NCI-H1105 treated with DMSO at 0.1 percent for 48 hours (cell line): ENCODE results near the gene TMEM198.

Experiments used
- DNase-seq: peaks from one replicate; lab custom pipeline; 2025; lab: John Stamatoyannopoulos, UW

The TMEM198 gene

GRCh38 chr2:219526320-219527075, 17.3 kb upstream of the TMEM198 start:
- no peak for DNase-seq

DNA sequence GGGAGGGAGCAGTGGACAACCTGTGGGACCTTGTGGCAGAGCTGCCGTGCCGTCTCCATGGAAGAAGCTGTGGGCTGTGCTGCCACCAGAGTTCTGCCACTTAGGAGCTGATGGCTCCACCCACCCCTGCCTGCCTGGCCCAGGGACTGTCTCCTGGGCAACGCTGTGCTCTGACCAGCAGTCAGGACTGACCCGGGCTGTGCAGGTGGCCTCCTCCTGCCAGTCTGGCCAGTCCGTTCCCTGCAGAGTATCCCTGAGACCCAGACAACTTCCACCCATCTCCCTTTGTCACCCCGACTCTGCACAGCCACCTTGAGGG, 16.8 kb upstream of the TMEM198 start:
- DNase-seq: no peak

DNA sequence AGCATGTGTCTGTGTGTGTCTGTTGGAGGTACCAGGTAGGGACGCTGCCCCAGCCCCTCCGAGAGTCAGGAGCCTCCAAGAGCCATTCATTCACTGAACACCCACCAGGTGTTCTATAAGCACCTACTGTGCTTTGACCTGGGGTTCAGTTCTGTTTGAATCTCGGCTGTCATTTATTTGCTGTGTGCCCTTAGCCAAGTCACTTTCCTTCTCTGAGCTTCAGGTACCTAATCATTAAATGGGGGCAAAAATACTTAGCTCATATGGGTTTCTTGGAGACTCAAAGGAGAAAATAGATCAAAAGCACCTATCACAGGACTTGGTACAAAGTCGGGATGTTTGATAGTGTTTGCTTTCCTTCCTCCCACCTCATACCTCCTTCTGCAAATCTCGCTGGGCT, 16.4 kb upstream of the TMEM198 start:
- no peak for DNase-seq

GRCh38 chr2:219530048-219530963, 13.5 kb upstream of the TMEM198 start:
- peak; percentile 73 for DNase-seq

DNA sequence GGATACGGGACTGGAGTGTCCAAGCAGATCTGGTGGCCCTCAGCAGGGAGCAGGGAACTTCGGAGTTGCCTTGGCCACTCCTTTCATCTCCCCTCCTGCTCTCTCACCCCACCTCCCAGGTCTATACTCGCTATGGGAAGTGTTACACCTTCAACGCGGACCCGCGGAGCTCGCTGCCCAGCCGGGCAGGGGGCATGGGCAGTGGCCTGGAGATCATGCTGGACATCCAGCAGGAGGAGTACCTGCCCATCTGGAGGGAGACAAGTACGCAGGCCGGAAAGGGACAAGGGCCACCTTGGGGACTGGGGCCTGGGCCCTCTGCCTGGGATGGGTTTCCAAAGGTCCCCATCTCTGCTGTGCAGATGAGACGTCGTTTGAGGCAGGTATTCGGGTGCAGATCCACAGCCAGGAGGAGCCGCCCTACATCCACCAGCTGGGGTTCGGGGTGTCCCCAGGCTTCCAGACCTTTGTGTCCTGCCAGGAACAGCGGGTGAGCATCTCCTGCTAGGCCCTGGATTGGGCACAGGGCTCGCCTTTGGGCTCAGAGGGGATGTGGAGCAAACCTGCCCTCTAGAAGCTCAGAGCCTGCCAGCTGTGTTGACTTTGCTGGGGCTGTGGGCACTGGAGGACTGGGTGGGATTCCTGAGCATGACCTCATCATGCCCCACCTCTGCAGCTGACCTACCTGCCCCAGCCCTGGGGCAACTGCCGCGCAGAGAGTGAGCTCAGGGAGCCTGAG, 12.0 kb upstream of the TMEM198 start:
- no peak for DNase-seq

DNA sequence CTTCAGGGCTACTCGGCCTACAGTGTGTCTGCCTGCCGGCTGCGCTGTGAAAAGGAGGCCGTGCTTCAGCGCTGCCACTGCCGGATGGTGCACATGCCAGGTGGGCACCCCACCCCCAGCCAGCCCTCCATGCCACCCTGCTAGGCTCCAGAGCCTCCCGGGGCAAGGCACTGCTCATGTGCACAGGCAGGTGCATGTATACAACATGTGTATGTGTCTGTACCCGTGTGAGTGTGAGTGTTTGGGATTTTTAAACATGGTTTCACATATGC, 11.5 kb upstream of the TMEM198 start:
- DNase-seq: no peak

GRCh38 chr2:219533930-219534661, 9.7 kb upstream of the TMEM198 start:
- no peak for DNase-seq

- DNase-seq: no peak
These were observed 7.4 kb upstream of the TMEM198 start for GRCh38 chr2:219536425-219536824.

GRCh38 chr2:219536967-219537366, 6.9 kb upstream of the TMEM198 start:
- no peak for DNase-seq

DNA sequence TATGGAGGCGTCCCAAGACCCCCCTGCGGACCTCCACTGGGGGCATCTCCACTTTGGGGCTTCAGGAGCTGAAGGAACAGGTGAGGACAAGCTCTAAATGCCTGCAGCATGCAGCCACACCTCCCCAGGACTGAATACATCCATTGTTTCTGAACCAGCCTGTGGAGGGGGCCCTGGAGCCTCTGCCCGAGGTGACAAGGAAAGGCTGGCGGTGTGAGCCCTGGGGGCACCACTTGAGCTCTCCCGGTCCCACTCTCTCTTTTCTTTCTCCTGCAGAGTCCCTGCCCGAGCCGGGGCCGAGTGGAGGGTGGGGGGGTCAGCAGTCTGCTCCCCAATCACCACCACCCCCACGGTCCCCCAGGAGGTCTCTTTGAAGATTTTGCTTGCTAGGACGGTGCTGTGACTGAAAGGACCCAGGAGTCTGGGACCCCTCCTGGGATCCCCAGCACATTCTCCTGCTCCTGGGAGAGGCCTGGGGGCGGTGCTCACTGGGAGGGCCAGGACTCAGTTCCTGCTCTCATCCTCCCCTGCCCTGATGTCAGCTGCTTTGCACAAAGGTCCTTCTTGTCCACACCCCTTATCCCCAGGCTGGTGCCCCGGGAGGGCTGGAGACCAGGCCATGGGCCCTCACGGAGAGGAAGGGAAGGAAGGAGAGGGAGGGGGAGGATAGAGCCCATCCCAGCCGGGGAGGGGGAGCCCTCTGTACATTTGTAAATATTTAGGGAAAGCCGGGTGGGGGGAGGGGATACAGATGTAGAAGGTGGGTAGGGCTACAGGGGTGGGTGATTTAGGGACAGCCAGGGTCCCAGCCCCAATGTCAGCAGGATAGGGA, 6.0 kb upstream of the TMEM198 start:
- DNase-seq: no peak

DNA sequence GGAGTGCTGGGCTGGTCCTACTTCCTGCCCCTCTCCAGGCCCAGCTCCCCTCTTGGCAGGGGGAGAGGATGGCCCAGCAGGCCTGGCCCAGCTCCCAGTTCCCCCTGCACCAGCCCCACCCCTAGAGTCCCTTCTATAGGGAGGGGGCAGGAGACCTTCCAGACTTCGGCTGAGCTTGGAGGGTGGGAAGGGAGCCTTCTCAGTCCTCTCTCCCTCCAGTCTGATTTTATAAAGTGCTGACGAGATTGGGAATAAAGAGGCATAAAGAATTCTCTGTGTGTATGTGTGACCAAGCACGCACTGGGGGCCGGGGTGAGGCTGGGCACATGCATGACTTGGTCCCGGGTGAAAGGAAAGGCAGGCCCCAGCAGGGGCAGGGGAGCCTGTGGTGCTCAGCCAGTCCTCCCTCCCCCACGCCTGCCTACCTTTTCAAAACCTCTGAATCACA, 5.3 kb upstream of the TMEM198 start:
- DNase-seq: no peak

DNA sequence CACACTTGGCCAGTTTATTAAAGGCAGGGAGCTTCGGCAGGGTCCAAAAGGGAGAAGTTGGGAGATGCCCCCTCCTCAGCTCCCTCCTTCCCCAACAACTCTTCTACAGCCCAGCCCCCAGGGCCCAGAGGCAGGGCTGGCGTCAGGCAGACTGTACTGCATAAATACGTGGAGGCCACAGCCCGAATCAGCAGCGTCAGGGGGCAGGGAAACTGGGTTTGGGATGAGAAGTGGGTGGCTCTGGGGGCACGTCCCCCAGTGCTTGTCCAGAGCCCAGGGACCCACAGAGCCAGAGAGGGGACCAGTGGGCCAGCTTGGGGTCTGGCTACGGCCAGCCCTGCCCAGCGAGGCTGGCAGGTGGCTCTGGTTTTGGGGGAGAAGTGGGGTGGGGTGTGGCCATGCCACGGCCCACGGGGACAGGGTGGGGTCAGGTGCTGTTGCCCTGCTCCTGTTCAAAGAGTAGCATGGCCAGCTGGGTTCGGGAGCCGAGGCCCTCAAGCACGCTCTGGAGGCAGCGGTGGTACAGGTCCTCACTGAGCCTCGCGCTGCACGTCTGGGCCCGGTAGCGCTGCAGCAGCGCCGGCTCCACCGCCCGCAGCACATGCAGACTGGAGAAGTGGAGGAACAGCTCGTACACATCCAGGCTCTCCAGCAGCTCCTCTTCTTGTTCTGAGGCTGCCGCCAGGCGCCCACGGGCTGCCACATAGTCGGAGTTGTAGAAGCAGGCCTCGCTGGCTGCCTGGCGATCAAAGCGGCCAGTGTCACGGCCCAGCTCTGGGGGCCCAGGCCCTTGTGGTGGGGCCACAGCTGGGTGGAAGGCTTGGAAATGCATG, 4.7 kb upstream of the TMEM198 start:
- DNase-seq: no peak

DNA sequence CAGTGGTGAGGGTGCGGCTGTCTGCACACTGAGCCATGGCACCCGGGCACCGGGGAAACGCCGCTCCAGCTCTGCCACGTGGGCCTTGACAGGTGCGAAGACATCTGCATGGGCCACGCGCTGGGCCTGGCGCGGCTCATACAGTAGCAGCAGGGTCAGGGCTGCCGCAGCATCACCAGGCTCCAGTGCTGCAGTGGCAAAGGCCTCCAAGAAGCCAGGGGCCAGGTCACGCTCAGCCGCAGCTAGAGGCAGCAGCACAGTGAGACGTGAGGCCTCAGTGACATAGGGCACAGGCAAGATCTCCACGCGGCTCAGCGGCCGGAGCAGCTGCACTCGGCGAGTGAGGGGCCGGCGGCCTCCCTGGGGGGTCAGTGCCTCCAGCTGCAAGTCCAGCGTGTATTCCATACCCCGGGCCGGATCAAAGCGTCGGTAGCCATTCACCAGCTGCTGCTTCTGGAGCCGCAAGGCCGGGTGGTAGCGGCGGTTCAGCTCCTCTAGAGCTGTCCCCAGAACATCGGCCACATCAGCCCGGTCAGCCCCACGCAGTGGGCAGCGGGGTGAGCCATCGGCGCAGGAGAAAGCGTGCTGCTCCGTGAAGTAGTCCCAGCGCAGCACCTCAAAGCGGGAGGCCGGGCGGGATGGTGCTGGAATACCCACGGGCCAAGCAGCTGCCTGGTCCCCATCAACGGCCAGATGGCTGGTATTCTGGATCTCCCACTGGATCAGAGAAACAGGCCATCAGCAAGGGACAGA, 3.7 kb upstream of the TMEM198 start:
- DNase-seq: no peak

DNA sequence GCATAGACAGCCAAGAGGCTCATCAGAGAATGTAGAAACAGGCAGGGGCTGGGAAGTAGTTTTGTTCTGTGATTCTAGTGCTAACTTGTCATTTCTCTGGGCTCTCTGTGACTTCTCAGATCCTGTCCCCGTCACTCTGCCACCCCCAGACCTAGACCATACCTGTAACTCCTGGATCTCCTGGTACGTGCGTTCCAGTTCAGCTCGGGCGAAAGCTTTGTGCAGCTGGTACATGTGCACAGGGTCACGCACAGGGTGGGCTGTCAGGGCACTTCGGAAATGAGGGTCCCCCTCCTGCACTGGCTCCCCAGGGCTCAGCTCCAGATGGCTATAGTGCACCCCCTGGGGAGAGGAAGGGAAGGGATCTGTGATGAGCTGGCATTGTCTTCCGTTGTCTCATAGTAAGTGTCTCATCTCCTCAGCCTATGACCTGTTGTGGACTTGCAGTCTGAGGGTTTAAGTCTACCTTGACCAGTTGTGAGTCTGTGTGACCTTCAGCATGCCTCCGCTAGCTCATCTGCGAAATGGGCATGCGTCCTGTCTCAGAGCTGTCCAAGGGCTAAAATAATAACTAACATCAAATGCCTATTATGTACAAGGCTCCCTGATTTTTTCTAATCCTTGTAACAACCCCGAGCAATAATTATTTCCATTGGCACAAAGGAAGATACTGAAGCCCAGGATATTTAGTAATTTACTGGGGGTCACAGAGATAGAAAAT, 2.9 kb upstream of the TMEM198 start:
- no peak for DNase-seq

- DNase-seq: peak; percentile 77
These were observed 2.1 kb upstream of the TMEM198 start for GRCh38 chr2:219541611-219542180.

DNA sequence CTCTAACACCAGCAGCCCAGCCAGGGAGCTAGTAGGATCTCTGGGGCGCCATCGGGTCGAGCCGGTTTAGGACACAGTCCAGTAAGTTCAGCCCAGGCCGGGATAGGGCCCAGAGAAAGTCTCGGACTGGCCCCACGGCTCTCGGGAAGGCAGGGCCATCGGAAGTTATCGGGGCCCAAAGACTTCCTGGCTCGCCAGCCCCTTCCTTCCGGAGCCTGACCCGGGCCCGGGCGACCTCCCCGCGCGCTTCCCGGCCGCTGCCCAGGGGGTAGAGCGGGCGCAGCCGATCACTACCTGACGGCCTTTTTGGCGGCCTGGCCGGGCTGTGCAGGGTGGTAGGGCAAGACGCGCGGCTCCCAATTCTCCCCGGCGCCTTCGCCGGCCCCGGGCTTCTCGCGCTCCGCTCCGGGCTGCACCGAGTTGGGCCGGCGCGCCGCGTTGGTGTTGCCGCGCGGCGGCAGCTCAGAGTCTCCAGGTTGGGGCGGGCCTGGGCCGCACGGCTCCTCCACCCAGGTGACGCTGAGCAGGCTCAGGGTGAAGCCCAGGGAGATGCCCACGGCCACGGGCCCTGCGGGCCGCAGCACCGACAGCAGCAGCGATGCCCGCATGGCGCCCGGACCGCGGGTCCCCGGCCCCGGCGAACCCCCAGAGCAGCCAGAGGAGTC, 765 bp upstream of the TMEM198 start:
- DNase-seq: no peak

GRCh38 chr2:219544567-219544966, 739 bp downstream of the TMEM198 start:
- no peak for DNase-seq
